ENCODE results near the gene PTAR1.

PTAR1 gene

DNA sequence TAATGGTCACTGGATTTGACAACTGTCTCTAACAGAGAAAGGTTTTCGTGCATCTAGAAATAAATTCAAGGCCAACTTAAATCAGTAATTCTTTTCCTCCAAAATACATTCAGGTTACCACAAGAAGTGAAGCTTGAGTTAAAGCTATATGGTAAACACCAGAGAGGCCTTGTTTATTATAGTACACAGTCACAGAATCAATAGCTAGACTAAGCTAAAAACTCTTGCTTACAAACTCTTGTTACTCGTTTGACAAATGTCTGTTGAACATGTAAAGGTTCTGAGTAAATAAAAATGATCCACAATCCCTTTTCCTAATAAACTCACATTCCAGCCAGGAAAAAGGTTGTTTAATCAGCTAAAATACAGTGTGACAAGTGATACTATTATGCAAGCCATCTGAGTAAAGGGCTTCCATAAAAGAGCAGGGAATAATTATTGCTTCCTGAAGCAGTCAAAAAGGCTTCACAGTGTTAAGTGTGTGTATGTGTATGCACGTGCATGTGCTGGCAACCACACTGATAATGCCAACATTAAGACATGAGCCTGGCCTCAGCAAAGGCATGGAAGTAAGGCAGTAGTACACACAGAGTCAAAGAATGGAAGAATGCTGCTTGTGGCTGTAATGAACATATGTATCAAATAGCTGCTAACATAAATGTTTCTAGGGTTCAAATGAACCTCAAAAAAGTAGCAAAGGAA is 12.8 kb downstream of the PTAR1 start:
- Histone ChIP-seq H3K27ac (ENCODE audit: low read length) (no peak overlapping the region), H3K36me3 (ENCODE audit: control insufficient read depth, low read depth, low read length) (peaks cover 55% of the 10 kb centered on the region), H3K4me3 (ENCODE audit: low read length) (no peak overlapping the region), H3K27me3 (ENCODE audit: control insufficient read depth, insufficient read depth, low read length) (no peaks in the 10 kb centered on the region), H3K9ac (ENCODE audit: low read length) (no peak overlapping the region), H3K9me3 (ENCODE audit: control insufficient read depth, low read depth, low read length) (no peaks in the 10 kb centered on the region), H3K4me1 (ENCODE audit: control insufficient read depth, low read depth, low read length) (peaks cover under 1% of the 10 kb centered on the region)

DNA sequence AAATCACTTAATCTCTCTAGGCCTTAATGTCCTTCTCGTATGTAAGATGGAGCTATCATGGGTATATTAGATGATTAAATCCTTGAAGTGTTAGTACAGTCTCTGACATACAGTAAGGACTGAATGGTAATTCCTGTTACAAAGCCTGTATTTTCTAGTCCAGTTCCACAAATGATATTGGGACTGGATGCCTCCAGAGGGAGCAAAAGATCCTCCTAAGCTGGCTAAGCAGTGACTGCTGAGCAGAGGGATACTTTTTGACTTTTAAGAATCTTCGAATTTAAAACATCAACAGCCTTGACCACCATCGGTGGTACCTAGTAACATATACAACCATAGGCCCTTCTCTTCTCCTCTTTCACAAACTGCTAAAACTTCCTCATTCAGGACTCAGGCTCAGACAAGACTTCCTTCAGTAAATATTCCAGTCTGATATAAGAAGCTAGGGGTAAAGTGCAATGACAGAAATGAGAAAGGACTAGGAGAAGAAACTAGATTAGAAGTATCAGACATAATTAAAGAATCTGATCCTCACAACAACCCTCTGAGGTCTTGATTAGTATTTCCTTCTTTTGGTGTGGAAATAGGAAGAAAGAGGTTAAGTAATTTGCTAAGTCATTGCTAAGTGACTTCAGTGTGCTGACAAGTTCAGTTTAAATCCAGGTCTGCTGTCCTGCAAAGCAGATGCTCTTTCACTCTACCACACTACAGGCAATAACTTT is 13.9 kb downstream of the PTAR1 start:
- Histone ChIP-seq H3K9ac (ENCODE audit: low read length) (no peak overlapping the region), H3K9me3 (ENCODE audit: control insufficient read depth, low read depth, low read length) (no peaks in the 10 kb centered on the region), H3K4me3 (ENCODE audit: low read length) (no peak overlapping the region), H3K4me1 (ENCODE audit: control insufficient read depth, low read depth, low read length) (no peaks in the 10 kb centered on the region), H3K36me3 (ENCODE audit: control insufficient read depth, low read depth, low read length) (peaks cover 66% of the 10 kb centered on the region), H3K27me3 (ENCODE audit: control insufficient read depth, insufficient read depth, low read length) (no peaks in the 10 kb centered on the region), H3K27ac (ENCODE audit: low read length) (no peak overlapping the region)

- Histone ChIP-seq H3K4me3 (ENCODE audit: low read length) (no peak overlapping the region), H3K9ac (ENCODE audit: low read length) (no peak overlapping the region), H3K9me3 (ENCODE audit: control insufficient read depth, low read depth, low read length) (no peaks in the 10 kb centered on the region), H3K27me3 (ENCODE audit: control insufficient read depth, insufficient read depth, low read length) (no peaks in the 10 kb centered on the region), H3K27ac (ENCODE audit: low read length) (no peak overlapping the region), H3K4me1 (ENCODE audit: control insufficient read depth, low read depth, low read length) (no peaks in the 10 kb centered on the region), H3K36me3 (ENCODE audit: control insufficient read depth, low read depth, low read length) (peaks cover 67% of the 10 kb centered on the region)
Measured at GRCh38 chr9:69744688-69745380, 15.0 kb downstream of the PTAR1 start.

DNA sequence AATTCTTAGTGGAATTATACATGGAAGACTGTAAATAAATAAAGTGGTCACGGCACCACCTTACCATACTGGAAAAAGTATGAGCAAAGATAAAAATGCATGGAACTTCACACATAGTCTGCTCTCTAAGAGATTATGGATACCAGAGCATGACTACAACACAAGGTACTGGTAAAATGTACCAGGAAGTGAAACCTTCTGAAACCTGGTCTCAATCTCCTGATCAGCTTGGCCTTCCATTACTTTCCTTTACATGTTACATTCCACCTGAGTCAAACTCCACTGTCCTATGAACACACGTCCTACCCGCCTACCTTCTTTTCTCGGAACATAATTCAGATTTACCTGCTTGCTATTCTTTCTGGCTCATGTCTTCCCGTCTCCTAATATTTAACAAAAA is 15.9 kb downstream of the PTAR1 start:
- Histone ChIP-seq H3K36me3 (ENCODE audit: control insufficient read depth, low read depth, low read length) (peaks cover 65% of the 10 kb centered on the region), H3K4me3 (ENCODE audit: low read length) (no peak overlapping the region)

DNA sequence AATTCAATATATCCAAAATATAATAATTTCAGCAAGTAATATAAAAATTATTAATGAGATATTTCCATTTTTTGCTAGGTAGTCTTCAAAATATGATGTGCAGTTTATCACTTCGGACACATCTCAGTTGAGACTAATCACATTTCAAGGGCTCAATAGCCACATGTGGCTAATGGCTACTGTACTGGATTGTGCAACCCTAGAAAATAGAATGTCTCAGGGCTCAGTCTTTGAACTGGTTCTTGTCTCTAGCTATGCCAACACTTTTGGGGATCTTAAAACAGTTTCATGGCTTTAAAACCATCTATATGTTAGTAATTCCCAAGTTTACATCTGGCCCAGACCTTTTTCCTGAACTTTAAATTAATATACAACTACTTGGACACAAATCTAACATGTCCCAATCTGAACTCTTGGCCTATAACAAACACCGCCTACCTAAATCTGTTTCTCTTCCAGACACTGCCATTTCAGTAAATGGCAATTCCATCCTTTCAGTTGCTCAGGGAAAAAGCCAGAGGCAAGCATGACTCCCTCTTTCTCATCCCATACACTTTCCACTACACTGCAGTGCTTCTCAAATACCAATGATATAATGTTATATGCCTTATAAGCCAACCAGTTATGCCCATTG is 18.8 kb downstream of the PTAR1 start:
- Histone ChIP-seq H3K4me3 (ENCODE audit: low read length) (no peak overlapping the region), H3K27ac (ENCODE audit: low read length) (no peak overlapping the region)

More for the DNA sequence above, 15.9 kb downstream of the PTAR1 start:
- no peaks in the 10 kb centered on the region for H3K9me3 ChIP-seq (ENCODE audit: control insufficient read depth, low read depth, low read length)
- no peaks in the 10 kb centered on the region for H3K4me1 ChIP-seq (ENCODE audit: control insufficient read depth, low read depth, low read length)
- no peaks in the 10 kb centered on the region for H3K27me3 ChIP-seq (ENCODE audit: control insufficient read depth, insufficient read depth, low read length)
- H3K9ac ChIP-seq (ENCODE audit: low read length), result no peak overlapping the region
- no peak overlapping the region for H3K27ac ChIP-seq (ENCODE audit: low read length)

DNA sequence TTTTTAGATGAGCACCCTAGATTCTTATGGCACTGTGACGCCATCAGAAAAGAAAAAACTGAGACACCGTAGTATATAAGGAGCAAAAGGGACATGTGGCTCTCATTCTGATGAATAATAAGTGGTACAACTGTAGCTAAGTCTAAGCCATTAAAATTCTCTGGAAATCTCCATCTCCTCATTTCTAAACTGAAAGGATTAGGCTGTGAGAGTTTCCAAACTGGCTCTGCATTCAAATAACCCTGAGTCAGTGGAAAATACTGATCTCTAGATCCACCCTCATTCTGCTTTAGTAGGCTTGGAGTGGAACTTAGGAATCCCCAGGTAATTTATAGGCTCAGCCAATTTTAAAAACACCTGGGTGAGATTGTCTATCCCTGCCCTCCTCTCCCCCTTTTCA is 28.5 kb downstream of the PTAR1 start:
- H3K4me1 ChIP-seq (ENCODE audit: control insufficient read depth, low read depth, low read length), result no peaks in the 10 kb centered on the region
- no peak overlapping the region for H3K4me3 ChIP-seq (ENCODE audit: low read length)
- H3K9me3 ChIP-seq (ENCODE audit: control insufficient read depth, low read depth, low read length), result no peaks in the 10 kb centered on the region
- H3K9ac ChIP-seq (ENCODE audit: low read length), result no peak overlapping the region
- no peaks in the 10 kb centered on the region for H3K27me3 ChIP-seq (ENCODE audit: control insufficient read depth, insufficient read depth, low read length)
- peaks cover 51% of the 10 kb centered on the region for H3K36me3 ChIP-seq (ENCODE audit: control insufficient read depth, low read depth, low read length)
- H3K27ac ChIP-seq (ENCODE audit: low read length), result no peak overlapping the region

More for the DNA sequence above, 18.8 kb downstream of the PTAR1 start:
- Histone ChIP-seq H3K27me3 (ENCODE audit: control insufficient read depth, insufficient read depth, low read length) (no peaks in the 10 kb centered on the region), H3K4me1 (ENCODE audit: control insufficient read depth, low read depth, low read length) (no peaks in the 10 kb centered on the region), H3K9ac (ENCODE audit: low read length) (no peak overlapping the region), H3K9me3 (ENCODE audit: control insufficient read depth, low read depth, low read length) (no peaks in the 10 kb centered on the region), H3K36me3 (ENCODE audit: control insufficient read depth, low read depth, low read length) (peaks cover 48% of the 10 kb centered on the region)

GRCh38 chr9:69719983-69720382 is 39.8 kb downstream of the PTAR1 start:
- no peak overlapping the region for H3K27ac ChIP-seq (ENCODE audit: low read length)
- peaks cover 68% of the 10 kb centered on the region for H3K36me3 ChIP-seq (ENCODE audit: control insufficient read depth, low read depth, low read length)
- no peaks in the 10 kb centered on the region for H3K27me3 ChIP-seq (ENCODE audit: control insufficient read depth, insufficient read depth, low read length)

GRCh38 chr9:69719367-69719766 is 40.4 kb downstream of the PTAR1 start:
- Histone ChIP-seq H3K4me1 (ENCODE audit: control insufficient read depth, low read depth, low read length) (no peaks in the 10 kb centered on the region), H3K36me3 (ENCODE audit: control insufficient read depth, low read depth, low read length) (peaks cover 65% of the 10 kb centered on the region), H3K9me3 (ENCODE audit: control insufficient read depth, low read depth, low read length) (no peaks in the 10 kb centered on the region), H3K27me3 (ENCODE audit: control insufficient read depth, insufficient read depth, low read length) (no peaks in the 10 kb centered on the region), H3K27ac (ENCODE audit: low read length) (no peak overlapping the region), H3K9ac (ENCODE audit: low read length) (no peak overlapping the region), H3K4me3 (ENCODE audit: low read length) (no peak overlapping the region)

More at GRCh38 chr9:69719983-69720382, 39.8 kb downstream of the PTAR1 start:
- no peaks in the 10 kb centered on the region for H3K4me1 ChIP-seq (ENCODE audit: control insufficient read depth, low read depth, low read length)
- H3K4me3 ChIP-seq (ENCODE audit: low read length), result no peak overlapping the region
- H3K9me3 ChIP-seq (ENCODE audit: control insufficient read depth, low read depth, low read length), result no peaks in the 10 kb centered on the region
- H3K9ac ChIP-seq (ENCODE audit: low read length), result no peak overlapping the region

DNA sequence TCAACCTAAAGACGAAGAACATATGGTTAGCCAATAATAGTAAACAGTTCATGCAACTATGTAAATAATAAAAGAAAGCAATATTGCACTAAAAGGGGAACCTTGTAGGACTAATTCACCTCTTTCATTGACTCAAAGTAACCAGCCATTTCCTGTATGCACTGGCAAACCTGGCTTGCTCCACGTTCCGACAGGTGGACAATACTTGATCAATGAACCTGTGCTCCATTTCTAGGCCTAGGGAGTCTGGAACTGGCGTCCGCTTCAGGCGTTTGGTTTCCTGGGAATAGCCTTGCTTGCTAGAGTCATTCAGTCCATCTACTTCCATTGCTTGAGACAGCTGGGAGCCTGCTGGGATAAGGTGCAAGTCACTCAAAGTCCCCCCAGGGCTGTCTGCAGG is 41.6 kb downstream of the PTAR1 start:
- no peak overlapping the region for H3K4me3 ChIP-seq (ENCODE audit: low read length)
- no peaks in the 10 kb centered on the region for H3K9me3 ChIP-seq (ENCODE audit: control insufficient read depth, low read depth, low read length)
- peaks cover 63% of the 10 kb centered on the region for H3K36me3 ChIP-seq (ENCODE audit: control insufficient read depth, low read depth, low read length)
- H3K27me3 ChIP-seq (ENCODE audit: control insufficient read depth, insufficient read depth, low read length), result no peaks in the 10 kb centered on the region
- H3K27ac ChIP-seq (ENCODE audit: low read length), result no peak overlapping the region
- no peaks in the 10 kb centered on the region for H3K4me1 ChIP-seq (ENCODE audit: control insufficient read depth, low read depth, low read length)
- H3K9ac ChIP-seq (ENCODE audit: low read length), result no peak overlapping the region

DNA sequence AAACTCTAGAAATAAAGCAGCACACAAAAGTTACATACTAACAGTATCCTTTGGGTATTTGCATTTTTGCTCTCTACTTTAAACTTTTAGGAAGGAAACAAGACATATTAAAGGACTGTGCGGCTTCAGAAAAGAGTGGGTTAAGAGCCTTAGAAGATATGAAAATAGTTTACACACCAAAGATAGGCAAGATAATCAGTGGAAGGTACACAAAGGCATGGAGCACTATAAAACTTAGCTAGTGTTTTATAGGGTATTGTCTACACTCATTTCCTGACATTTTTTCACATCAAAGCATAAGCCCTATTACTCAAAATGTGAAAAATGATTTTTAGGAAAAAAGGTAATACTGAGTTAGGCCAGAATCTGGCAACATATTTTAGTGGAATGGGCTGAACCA is 44.0 kb downstream of the PTAR1 start:
- no peaks in the 10 kb centered on the region for H3K4me1 ChIP-seq (ENCODE audit: control insufficient read depth, low read depth, low read length)
- H3K4me3 ChIP-seq (ENCODE audit: low read length), result no peak overlapping the region
- peaks cover 62% of the 10 kb centered on the region for H3K36me3 ChIP-seq (ENCODE audit: control insufficient read depth, low read depth, low read length)
- H3K27me3 ChIP-seq (ENCODE audit: control insufficient read depth, insufficient read depth, low read length), result no peaks in the 10 kb centered on the region
- H3K9me3 ChIP-seq (ENCODE audit: control insufficient read depth, low read depth, low read length), result no peaks in the 10 kb centered on the region
- no peak overlapping the region for H3K27ac ChIP-seq (ENCODE audit: low read length)
- no peak overlapping the region for H3K9ac ChIP-seq (ENCODE audit: low read length)

GRCh38 chr9:69715096-69715495 is 44.7 kb downstream of the PTAR1 start:
- H3K36me3 ChIP-seq (ENCODE audit: control insufficient read depth, low read depth, low read length), result peaks cover 56% of the 10 kb centered on the region
- H3K27me3 ChIP-seq (ENCODE audit: control insufficient read depth, insufficient read depth, low read length), result no peaks in the 10 kb centered on the region
- H3K9me3 ChIP-seq (ENCODE audit: control insufficient read depth, low read depth, low read length), result no peaks in the 10 kb centered on the region
- no peaks in the 10 kb centered on the region for H3K4me1 ChIP-seq (ENCODE audit: control insufficient read depth, low read depth, low read length)
- no peak overlapping the region for H3K4me3 ChIP-seq (ENCODE audit: low read length)
- H3K9ac ChIP-seq (ENCODE audit: low read length), result no peak overlapping the region
- H3K27ac ChIP-seq (ENCODE audit: low read length), result no peak overlapping the region

Data from iPS-18a (cell line).